Urinary bladder (tissue), 4 donors: ENCODE data around the gene CCDC169. TPM values are rescaled to one million over a fixed set of nuclear protein-coding genes. Genes with fewer than 3 reads are reported as not detected.

ENCODE experiments used
- DNase-seq: peaks from one replicate; pipeline ENCODE4 v3.0.0-alpha.2; 2015; ENCODE audit errors: extremely low spot score
- H3K27ac ChIP-seq: one replicate; pipeline ENCODE4 v1.5.1; 2013; ENCODE audit warnings: low read depth, mild to moderate bottlenecking, moderate library complexity
- H3K36me3 ChIP-seq: one replicate; pipeline ENCODE4 v1.6.1; 2013; ENCODE audit warnings: mild to moderate bottlenecking, moderate library complexity; ENCODE audit not compliant: insufficient read depth
- H3K4me1 ChIP-seq: one replicate; pipeline ENCODE4 v1.6.1; 2013; ENCODE audit warnings: mild to moderate bottlenecking, moderate library complexity; ENCODE audit not compliant: insufficient read depth
- H3K4me3 ChIP-seq: one replicate; pipeline ENCODE4 v1.5.1; 2013; ENCODE audit warnings: low read depth, low read length
- WGBS: extraction: QIAGEN DNeasy Blood & Tissue Kit; methylation state at CpG from one replicate; pipeline ENCODE4 v1.1.7; 2013; 5-methylcytosine and 5-hydroxymethylcytosine counted together
- polyA plus RNA-seq: library from polyadenylated mRNA; stranded (reverse); fragments of 200-250 nt; gene quantifications from one replicate; pipeline ENCODE4 v1.2.3, GENCODE V29; 2013
- total RNA-seq: library from RNA; depleted of rRNA; stranded (reverse); fragments of >200 nt; gene quantifications from one replicate; pipeline ENCODE4 v1.2.3, GENCODE V29; 2014
- donor health status: healthy with polysubstance abuse.
- donor health status: healthy.

CCDC169 gene
- total and polyA plus RNA-seq, 2 donors, result 3.1 to 7.0 TPM

- H3K36me3 ChIP-seq, result no peaks in the 10 kb centered on the region
- no peak overlapping the region for H3K27ac ChIP-seq
- no peak for DNase-seq
- H3K4me1 ChIP-seq, result no peaks in the 10 kb centered on the region
- 78% methylated on average over 1 of the region's 1 CpG for WGBS
- no peak overlapping the region for H3K4me3 ChIP-seq
Measured at GRCh38 chr13:36244990-36245389, 52.6 kb downstream of the CCDC169 start.

DNA sequence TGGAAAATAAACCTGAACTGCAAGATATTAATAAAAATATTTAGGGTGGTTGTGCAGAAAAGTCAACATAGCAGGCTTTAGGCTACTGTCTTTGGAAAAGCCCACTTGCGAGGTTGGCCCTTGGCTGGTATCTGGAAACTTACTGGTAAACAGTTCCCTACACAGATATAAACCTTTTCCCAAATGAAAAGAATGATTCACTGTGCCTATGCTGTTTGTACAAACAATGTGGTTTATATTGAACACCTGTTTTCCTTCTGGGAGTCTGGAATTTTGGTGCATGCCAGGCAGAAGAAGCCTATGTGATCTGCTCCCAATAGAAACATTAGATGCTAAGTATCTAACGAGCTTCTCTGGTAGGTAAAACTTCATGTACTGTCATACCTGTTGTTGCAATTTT, 53.5 kb downstream of the CCDC169 start:
- H3K4me1 ChIP-seq, result no peaks in the 10 kb centered on the region
- H3K27ac ChIP-seq, result no peak overlapping the region
- DNase-seq, result no peak
- WGBS, result 73% methylated on average over 2 of the region's 2 CpGs
- no peaks in the 10 kb centered on the region for H3K36me3 ChIP-seq
- H3K4me3 ChIP-seq, result no peak overlapping the region

GRCh38 chr13:36242761-36243160, 54.9 kb downstream of the CCDC169 start:
- 92% methylated on average over 2 of the region's 2 CpGs for WGBS
- Histone ChIP-seq H3K36me3 (no peaks in the 10 kb centered on the region), H3K4me3 (no peak overlapping the region), H3K4me1 (no peaks in the 10 kb centered on the region), H3K27ac (no peak overlapping the region)
- no peak for DNase-seq

DNA sequence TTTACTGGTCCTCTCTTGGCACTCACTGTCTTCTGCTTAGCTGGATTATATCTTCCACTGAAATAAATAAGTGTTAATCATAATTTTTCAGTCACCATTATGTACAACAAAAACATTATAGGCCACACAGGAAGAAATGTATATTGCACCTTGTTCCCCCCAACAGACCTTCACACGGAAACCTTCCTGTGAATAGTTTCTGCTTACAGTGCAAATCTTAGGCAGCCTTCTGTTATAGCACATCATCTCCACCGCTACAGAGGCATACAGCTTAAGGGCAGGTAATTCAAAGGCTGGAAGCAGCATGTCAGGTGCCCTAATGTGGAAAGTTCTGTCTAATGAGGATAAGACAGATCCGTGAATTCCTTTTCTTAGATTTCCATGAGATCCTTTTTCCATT, 66.4 kb downstream of the CCDC169 start:
- Histone ChIP-seq H3K36me3 (no peaks in the 10 kb centered on the region), H3K4me3 (no peak overlapping the region), H3K4me1 (no peaks in the 10 kb centered on the region), H3K27ac (no peak overlapping the region)
- WGBS, result 76% methylated on average over 3 of the region's 3 CpGs
- no peak for DNase-seq

GRCh38 chr13:36224730-36225129, 72.9 kb downstream of the CCDC169 start:
- Histone ChIP-seq H3K4me1 (no peaks in the 10 kb centered on the region), H3K4me3 (no peak overlapping the region), H3K27ac (no peak overlapping the region), H3K36me3 (no peaks in the 10 kb centered on the region)
- no peak for DNase-seq
- WGBS, result 84% methylated on average over 1 of the region's 1 CpG

DNA sequence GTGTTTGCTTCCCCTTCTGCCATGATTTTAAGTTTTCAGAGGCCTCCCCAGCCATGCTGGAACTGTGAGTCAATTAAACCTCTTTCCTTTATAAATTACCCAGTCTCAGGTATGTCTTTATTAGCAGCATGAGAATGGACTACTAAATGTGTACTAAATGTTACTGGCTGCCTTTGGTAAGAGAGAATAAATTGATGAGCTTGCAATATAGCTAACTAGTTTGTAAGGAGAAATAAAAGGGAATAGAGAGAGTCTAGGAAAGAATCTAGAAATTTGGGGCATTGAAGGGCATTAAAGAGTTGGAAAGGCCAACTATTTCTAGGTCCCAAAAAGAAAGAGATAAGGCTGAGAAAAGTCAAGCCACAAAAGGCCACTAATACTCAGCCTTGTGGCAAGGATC, 77.7 kb downstream of the CCDC169 start:
- no peaks in the 10 kb centered on the region for H3K36me3 ChIP-seq
- H3K4me1 ChIP-seq, result no peaks in the 10 kb centered on the region

DNA sequence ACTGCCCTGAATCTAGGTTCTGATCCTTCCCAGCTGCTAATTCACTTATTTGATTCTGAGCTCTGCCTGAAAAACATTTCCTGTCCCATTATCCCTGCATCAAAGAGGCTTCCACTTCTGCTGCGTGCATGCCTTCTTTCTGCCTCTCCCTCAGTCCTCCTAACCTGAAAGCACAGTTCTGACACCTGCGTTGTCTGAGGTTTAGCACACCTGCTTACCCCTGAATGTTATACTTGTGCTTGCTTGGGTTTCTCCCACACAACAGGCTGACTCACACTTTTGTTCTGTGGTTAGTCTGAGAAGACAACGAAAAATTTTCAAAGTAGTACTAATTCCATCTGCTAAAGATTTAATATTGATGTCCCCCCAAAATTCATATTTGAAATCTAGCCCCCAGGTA, 80.2 kb downstream of the CCDC169 start:
- WGBS, result 83% methylated on average over 3 of the region's 3 CpGs
- no peak overlapping the region for H3K4me3 ChIP-seq
- no peaks in the 10 kb centered on the region for H3K4me1 ChIP-seq
- no peaks in the 10 kb centered on the region for H3K36me3 ChIP-seq
- H3K27ac ChIP-seq, result no peak overlapping the region
- no peak for DNase-seq

More for the DNA sequence above, 77.7 kb downstream of the CCDC169 start:
- DNase-seq, result no peak
- no peak overlapping the region for H3K4me3 ChIP-seq
- no peak overlapping the region for H3K27ac ChIP-seq

- H3K4me1 ChIP-seq, result no peaks in the 10 kb centered on the region
- WGBS, result 96% methylated on average over 53 of the region's 53 CpGs
Measured at GRCh38 chr13:36214163-36214921, 83.3 kb downstream of the CCDC169 start, which contains the start of gene SOHLH2. Gene SOHLH2, minus strand, starts transcription at chr13:36214556. Its CDS starts 30 bp downstream, at chr13:36214526.

DNA sequence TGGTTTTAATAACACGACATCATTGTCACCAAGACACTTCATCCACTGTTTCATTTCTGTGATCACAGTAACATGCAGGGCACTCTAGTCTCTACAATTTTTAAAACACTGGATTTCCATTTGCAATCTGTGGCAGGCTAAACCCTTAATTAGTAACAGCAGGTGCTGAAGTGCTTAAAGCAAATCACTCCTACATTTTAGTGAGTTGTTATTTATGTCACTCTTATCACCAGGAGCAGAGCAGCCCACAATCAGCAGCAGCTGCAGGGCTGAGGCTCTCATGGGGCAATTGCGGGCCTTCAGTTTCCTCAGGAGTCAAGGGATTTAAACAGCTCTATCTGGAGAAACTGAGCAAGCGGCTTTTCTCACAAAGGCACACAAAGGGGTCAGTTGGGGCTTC, 84.8 kb downstream of the CCDC169 start:
- no peak overlapping the region for H3K27ac ChIP-seq
- 73% methylated on average over 3 of the region's 3 CpGs for WGBS
- no peak for DNase-seq
- H3K4me3 ChIP-seq, result no peak overlapping the region
- no peaks in the 10 kb centered on the region for H3K4me1 ChIP-seq
- no peaks in the 10 kb centered on the region for H3K36me3 ChIP-seq

More at GRCh38 chr13:36214163-36214921, 83.3 kb downstream of the CCDC169 start, which contains the start of gene SOHLH2:
- H3K27ac ChIP-seq, result no peak within 1 kb of the TSS
- no peak within 1 kb of the TSS for H3K4me3 ChIP-seq
- DNase-seq, result no peak
- H3K36me3 ChIP-seq, result no peaks in the 10 kb centered on the region

DNA sequence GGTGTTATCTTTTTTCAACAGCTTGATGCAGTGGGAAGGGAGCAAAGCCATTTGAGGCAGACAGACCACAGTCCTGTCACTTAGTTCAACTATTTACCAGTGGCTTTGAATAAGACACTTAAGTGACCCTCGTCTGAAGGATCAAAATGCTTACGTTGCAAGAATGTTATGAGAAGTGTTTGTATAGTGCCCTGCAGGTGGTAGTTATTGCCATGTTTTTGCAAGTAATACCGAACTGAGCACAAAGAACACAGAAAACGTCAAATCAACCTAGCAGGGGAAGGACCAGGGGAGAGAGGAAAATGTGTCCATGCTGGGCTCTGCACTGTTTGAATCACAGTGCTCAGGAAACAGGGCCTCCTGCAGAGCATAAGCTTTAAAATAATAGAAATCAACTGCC, 86.0 kb downstream of the CCDC169 start:
- Histone ChIP-seq H3K27ac (no peak overlapping the region), H3K4me3 (no peak overlapping the region), H3K36me3 (no peaks in the 10 kb centered on the region), H3K4me1 (no peaks in the 10 kb centered on the region)
- no peak for DNase-seq
- 72% methylated on average over 4 of the region's 4 CpGs for WGBS

GRCh38 chr13:36210738-36211137, 86.9 kb downstream of the CCDC169 start:
- WGBS, result 87% methylated on average over 4 of the region's 4 CpGs
- Histone ChIP-seq H3K36me3 (no peaks in the 10 kb centered on the region), H3K4me1 (no peaks in the 10 kb centered on the region), H3K4me3 (no peak overlapping the region), H3K27ac (no peak overlapping the region)
- no peak for DNase-seq

GRCh38 chr13:36207672-36208071, 89.9 kb downstream of the CCDC169 start:
- H3K27ac ChIP-seq, result no peak overlapping the region
- H3K4me1 ChIP-seq, result no peaks in the 10 kb centered on the region
- DNase-seq, result no peak
- H3K36me3 ChIP-seq, result no peaks in the 10 kb centered on the region
- no peak overlapping the region for H3K4me3 ChIP-seq
- 83% methylated on average over 5 of the region's 5 CpGs for WGBS

DNA sequence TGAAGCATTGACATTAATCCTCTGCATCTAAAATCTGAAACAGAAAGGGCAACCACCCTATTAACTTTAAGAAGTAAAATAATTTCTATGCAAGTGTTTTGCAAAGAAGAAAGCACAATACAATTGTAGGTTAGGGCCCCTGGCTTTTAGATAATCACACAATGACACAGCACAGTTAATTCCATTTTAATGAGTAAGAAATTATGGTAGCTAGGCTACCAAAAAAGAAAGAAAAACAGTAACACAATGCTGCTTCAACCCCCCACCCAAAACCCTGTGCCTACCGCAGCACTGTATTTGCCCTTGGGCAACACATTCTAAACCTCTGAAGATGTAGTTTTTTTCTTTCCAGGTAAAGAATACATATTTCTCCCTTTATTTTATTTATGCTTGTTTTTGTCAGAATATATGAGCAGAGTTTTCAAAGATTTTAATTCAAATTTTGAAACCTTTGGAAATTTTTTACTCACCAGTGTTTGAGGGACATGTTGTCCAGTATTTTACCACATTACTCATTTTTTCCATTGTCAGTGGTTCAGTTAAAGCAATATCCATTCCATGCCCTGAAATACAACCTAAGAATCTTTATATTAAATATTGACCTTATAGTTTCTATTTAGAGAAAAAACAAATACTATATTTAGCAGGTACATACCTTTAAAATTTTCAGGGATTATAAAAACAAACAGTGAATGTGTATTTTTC, 104.3 kb downstream of the CCDC169 start:
- Histone ChIP-seq H3K4me3 (no peak overlapping the region), H3K36me3 (no peaks in the 10 kb centered on the region), H3K4me1 (no peaks in the 10 kb centered on the region), H3K27ac (no peak overlapping the region)
- no peak for DNase-seq
- WGBS, result 86% methylated on average over 1 of the region's 1 CpG

- H3K4me3 ChIP-seq, result no peak overlapping the region
- H3K27ac ChIP-seq, result no peak overlapping the region
- no peaks in the 10 kb centered on the region for H3K36me3 ChIP-seq
- WGBS, result 84% methylated on average over 6 of the region's 6 CpGs
- no peaks in the 10 kb centered on the region for H3K4me1 ChIP-seq
- no peak for DNase-seq
Measured at GRCh38 chr13:36192166-36192565, 105.4 kb downstream of the CCDC169 start.
